ENCODE data around the gene RNPEPL1. TPM values are rescaled to one million over a fixed set of nuclear protein-coding genes. Genes with fewer than 3 reads are reported as not detected.
"Not testable (repeated sequence)": the region's sequence is repeated elsewhere in the genome, so short reads cannot be mapped to it uniquely, and the experiment has no call there.

RNPEPL1 gene
- total RNA-seq, 1 donor from 2014 or later = 196 TPM

- intact Hi-C loops (cut with DNase I) = loop anchor here (1.0 to 10.0 kb wide), 8 partner anchors 25 to 943 kb away; partner anchors contain the start of genes CAPN10, GPC1, PASK and SNED1
- H3K4me1 ChIP-seq = peaks cover 24 to 35% of the 10 kb centered on the region in 2 donors
These were observed 6.8 kb upstream of the RNPEPL1 start for GRCh38 chr2:240561325-240561971.

GRCh38 chr2:240563231-240563630 lies 5.1 kb upstream of the RNPEPL1 start:
- intact Hi-C loops (cut with DNase I) = loop anchor here (5.0 to 10.0 kb wide), 6 partner anchors 126 to 942 kb away; partner anchors contain the start of genes GPC1, PASK, SNED1 and STK25
- H3K4me1 ChIP-seq = peaks cover 22 to 27% of the 10 kb centered on the region in 2 donors
- DNase-seq (ENCODE audit: low spot score in 2 of 2); H3K9me3 ChIP-seq; H3K27ac ChIP-seq; H3K27me3 ChIP-seq; H3K4me3 ChIP-seq; H3K36me3 ChIP-seq: not testable (repeated sequence)

More at GRCh38 chr2:240561325-240561971, 6.8 kb upstream of the RNPEPL1 start:
- peak in 1 of 3 experiments; percentile 0 for TF ChIP-seq CTCF (IDR thresholded peaks at IDR 0.05)
- Histone ChIP-seq H3K27ac (peak overlapping the region; percentile 76 to 98), H3K27me3 (no peaks in the 10 kb centered on the region), H3K36me3 (no peaks in the 10 kb centered on the region), H3K9me3 (no peaks in the 10 kb centered on the region), H3K4me3 (peak overlapping the region; percentile 68 to 72)
- DNase-seq (ENCODE audit: low spot score in 2 of 2) = no peak

- Histone ChIP-seq H3K36me3 (no peaks in the 10 kb centered on the region), H3K9me3 (no peaks in the 10 kb centered on the region), H3K27me3 (no peaks in the 10 kb centered on the region), H3K4me3 (no peak overlapping the region), H3K4me1 (peaks cover 25 to 26% of the 10 kb centered on the region in 2 donors), H3K27ac (no peak overlapping the region)
- DNase-seq (ENCODE audit: low spot score in 2 of 2) = no peak
- intact Hi-C loops (cut with DNase I) = loop anchor here (5.0 to 10.0 kb wide), 6 partner anchors 127 to 941 kb away; partner anchors contain the start of genes GPC1, PASK, SNED1 and STK25
- no peak for TF ChIP-seq CTCF (IDR thresholded peaks at IDR 0.05)
These were observed 4.2 kb upstream of the RNPEPL1 start for GRCh38 chr2:240563951-240564560.

GRCh38 chr2:240564561-240565332 lies 3.5 kb upstream of the RNPEPL1 start:
- Histone ChIP-seq H3K27me3 (no peaks in the 10 kb centered on the region), H3K4me1 (peaks cover 21 to 28% of the 10 kb centered on the region in 2 donors), H3K27ac (peak overlapping the region; percentile 54 to 78), H3K4me3 (peak overlapping the region in 1 of 2 donors; percentile 85), H3K9me3 (no peaks in the 10 kb centered on the region), H3K36me3 (no peaks in the 10 kb centered on the region)
- intact Hi-C loops (cut with DNase I) = loop anchor here (5.0 to 10.0 kb wide), 8 partner anchors 127 to 1162 kb away; partner anchors contain the start of genes GPC1, HDAC4, PASK and SNED1
- no peak for DNase-seq (ENCODE audit: low spot score in 2 of 2)
- TF ChIP-seq CTCF (IDR thresholded peaks at IDR 0.05) = no peak

DNA sequence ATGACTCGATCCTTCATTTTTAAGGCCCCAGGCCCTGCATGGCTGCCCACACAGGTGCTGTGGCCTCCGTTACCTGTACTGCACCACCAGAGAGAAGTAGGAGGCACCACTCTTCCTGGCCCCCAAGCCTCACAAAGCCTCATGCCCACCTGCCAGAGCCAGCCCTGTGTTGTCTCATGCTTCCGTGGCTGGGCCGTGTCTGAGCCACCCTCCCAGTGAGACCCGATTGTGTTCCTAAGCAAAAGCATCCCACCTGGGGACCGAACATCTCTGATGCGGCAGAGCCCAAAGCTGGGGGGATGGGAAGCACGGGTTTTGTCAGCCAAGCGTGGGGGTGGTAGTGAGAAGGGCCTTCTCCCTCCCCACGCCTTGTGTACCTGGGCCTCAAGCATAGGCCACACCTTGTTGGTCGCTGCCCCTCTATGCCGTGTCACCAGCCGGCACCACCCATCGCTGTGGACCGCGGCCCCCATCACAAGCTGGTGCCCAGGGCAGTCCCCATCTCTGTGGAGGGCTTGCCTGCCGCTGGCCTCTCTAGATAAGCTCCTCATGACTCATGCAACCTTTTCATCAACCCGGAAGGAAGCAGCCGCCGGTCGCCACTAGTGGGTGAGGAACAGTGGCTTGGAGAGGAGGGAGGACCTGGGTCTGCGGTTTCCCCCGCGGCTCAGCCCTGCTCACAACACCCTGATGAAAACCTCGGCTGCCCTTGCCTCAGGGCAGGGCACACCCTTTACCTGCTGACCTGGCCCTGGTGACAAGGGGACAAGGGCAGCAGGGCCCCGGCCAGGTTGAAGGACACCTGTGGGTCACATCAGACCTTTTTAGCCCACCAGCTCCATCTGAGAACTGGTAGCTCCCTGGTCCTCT lies 2.7 kb upstream of the RNPEPL1 start:
- Histone ChIP-seq H3K27ac (peak overlapping the region; percentile 54 to 78), H3K4me3 (peak overlapping the region; percentile 71 to 85), H3K36me3 (no peaks in the 10 kb centered on the region), H3K27me3 (no peaks in the 10 kb centered on the region), H3K9me3 (no peaks in the 10 kb centered on the region), H3K4me1 (peaks cover 20 to 35% of the 10 kb centered on the region in 2 donors)
- peak; percentile 83 to 90 for DNase-seq (ENCODE audit: low spot score in 2 of 2)
- intact Hi-C loops (cut with DNase I) = loop anchor here (2.0 to 10.0 kb wide), 7 partner anchors 113 to 1163 kb away; partner anchors contain the start of genes HDAC4, PASK, SNED1 and STK25
- TF ChIP-seq CTCF (IDR thresholded peaks at IDR 0.05) = no peak

Data from ascending aorta (tissue), 2 donors.